DMS53 treated with DMSO at 0.1 percent for 48 hours (cell line): Measurements from ENCODE around the gene VAPA.

ENCODE experiments used
- DNase-seq: peaks from one replicate; lab custom pipeline; 2025; ENCODE audit not compliant: unreplicated experiment; lab: John Stamatoyannopoulos, UW

Gene VAPA

DNA sequence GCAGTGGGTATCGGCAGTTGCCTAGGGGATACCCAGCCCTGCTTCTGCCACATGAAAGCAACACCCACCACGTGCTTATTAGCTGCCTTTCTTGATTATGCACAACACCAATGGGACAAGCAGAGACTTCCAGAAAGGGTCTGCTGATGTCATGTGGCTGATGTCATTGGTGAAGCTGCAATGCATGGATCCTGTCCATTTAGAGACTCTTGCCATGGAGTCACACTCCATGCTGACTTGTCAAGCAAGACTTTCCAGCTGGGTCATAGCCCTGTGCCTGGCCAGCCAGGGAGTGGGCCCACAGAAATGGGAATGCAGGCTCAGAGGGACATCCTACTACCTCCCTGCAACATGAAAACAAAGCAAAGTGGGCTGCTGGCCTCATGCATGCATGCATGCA lies 81.8 kb downstream of the VAPA start:
- DNase-seq: no peak

DNA sequence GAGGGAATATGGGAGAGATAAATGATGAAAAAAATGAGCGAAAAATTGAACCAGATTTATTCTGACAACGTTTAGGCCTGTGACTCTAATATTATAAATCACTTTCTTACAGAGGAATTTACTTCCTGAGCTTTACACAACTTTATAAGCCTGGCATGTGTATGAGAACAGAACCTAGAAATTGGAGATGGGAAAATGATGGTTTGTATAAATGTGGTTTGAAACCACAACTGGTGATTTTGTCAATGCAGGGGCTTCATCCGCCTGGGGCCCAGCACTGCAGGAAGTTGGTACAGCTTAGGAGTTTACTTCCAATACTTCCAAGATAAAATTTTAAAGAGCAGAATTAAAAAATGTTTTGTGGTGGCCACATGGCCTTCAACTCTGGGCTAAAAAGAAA lies 82.3 kb downstream of the VAPA start:
- DNase-seq: no peak

DNA sequence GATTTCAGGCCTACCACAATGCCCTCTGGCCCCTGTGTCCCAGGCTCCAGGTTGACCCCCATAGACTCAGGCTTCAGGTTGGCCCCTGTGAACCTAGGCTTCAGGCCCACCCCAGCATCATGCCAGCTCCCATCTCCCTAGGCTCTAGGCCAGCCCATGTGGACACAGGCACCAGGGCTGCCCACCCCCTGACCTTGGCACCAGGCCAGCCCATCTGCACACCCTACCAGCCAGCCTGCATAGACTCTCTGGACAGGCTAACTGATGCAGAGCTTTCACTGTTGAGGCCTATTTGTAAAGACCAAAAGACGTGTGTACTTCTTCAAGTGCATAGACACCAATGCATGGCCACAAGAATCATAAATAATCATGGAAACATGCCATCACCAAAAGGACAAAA lies 83.9 kb downstream of the VAPA start:
- DNase-seq: no peak

DNA sequence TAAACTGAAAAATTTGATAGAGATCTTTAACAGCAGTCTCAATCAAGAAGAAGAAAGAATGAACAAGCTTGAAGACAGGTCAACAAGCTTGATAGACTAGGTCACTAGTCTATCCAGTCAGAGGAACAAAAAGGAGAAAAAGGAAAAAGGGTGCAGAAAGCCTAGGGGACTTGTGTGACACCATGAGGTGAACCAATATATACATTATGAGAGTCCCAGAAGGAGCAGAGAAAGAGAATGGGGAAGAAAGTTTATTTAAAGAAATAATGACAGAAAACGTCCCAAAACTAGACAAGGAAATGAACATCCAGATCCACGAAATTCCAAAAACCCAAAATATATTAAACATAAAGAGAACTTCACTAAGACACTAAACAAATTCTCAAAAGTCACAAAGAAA lies 84.5 kb downstream of the VAPA start:
- no peak for DNase-seq

DNA sequence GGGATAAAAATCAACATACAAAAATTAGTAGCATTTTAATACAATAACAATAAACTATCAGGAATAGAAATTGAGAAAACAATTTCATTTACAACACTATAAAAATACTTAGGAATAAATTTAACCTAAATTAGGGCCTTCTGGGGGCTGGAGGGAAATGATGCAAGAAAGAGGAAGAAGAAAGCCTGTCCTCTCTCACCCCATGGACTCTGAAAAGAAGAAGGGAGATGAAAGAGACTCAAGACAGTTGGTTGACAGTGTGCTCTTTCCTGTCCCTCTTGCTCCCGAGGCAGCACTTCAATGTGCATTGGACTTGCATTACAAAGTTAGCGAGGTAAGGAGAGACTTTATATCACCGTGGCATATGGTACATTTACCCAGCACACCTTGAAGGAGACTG lies 88.5 kb downstream of the VAPA start:
- no peak for DNase-seq

DNA sequence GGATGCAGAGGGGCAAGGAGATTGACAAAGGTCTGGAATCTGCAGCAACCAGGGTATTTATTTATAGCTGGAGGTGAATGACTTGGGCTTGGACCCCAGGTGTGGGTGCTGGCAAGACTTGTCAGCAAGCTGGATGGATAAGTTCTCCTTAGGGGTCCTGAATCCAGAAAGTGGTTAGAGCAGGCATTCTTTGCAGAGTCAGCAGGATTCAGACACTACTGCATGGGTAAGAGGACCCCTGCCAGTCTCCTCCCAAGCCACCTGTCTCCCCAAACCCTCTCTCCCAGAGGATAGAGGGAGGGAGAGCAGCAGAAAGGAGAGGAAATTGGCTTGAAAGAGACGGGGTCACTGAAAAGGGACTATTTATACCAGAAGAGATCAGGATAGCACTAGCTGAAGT lies 89.5 kb downstream of the VAPA start:
- no peak for DNase-seq

DNA sequence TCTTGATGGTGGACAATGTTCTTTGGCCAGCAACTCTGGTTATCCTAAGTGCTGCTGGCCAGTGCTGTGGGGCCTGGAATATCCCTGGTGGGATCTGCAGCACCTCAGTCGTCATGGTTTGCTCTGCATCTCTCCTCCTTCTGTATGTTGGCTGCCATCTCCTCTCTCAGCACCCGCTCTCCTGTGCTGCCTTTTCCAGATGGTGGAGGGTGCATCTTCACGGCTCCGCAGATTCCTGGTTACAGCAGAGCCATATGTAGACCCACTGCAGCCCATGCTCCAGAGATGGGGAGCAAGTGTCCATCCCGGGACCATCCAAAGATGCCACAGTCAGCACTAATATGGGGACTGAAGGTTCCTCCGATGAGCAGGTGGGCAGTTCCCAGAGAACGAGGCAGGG lies 90.0 kb downstream of the VAPA start:
- DNase-seq: no peak

DNA sequence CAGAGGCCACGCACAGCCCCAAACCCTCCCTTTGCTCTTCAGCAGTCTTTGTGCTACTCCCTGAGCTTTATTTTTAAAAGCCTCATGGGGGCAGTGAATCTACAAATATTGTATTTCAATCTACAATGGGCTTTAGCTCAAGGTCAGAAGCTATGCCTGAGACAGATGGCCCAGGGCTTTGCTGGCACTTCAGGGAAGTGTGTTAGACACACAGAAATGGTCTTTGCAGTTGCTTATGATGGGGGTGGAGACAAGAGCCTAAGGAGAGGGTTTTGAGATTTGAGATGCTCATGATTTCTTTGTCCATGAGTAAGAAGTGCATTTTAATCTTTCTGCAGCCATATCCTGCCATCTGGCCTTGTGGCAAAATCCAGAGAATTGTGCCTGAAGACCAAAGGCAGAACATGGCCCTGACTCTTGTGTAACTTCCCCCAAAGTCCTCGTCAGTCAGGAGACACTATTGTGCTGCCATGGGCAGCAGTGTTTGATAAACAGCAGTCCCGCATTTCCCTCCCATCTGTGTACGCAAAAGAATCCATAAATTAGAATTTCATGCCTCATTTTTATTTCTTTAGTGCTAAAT lies 92.6 kb downstream of the VAPA start:
- DNase-seq: peak; percentile 60

DNA sequence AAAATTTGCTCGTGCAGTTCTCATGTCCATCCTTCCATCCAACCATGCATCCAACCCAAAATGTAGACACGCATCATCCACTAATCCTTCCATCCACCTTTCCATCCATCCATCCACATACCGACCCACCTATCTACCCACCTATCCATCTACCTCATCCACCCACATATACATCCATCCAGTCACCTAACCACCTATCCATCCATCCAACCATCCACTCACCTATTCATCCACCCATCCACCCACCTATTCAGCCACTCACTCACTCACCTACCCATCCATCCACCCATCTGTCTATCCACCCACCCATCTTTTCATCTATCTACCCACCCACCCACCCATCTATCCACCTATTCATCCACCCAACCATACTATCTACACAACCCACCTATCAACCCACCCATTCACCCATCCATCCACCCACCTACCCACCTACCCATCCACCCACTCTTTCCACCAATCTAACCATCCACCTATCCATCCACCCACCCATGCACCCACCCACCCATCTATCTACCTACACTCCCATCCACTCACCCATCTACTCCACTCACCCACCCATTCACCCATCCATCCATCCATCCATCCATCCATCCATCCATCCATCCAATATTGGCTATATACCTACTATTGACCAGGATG lies 94.3 kb downstream of the VAPA start:
- DNase-seq: no peak
